Dermis blood vessel endothelial cell (primary cell): ENCODE data around the gene PDGFRB. TPM values are rescaled to one million over a fixed set of nuclear protein-coding genes. Genes with fewer than 3 reads are reported as not detected.

ENCODE experiments used
- DNase-seq: peaks from one replicate; pipeline ENCODE4 v3.0.0; 2010
- total RNA-seq: library from RNA; depleted of rRNA; stranded (reverse); fragments of >200 nt; gene quantifications from 2 replicates; pipeline ENCODE4 v1.2.3, GENCODE V29; 2014

The PDGFRB gene
- total RNA-seq, 1 donor from 2014 or later: 9.9 TPM

DNA sequence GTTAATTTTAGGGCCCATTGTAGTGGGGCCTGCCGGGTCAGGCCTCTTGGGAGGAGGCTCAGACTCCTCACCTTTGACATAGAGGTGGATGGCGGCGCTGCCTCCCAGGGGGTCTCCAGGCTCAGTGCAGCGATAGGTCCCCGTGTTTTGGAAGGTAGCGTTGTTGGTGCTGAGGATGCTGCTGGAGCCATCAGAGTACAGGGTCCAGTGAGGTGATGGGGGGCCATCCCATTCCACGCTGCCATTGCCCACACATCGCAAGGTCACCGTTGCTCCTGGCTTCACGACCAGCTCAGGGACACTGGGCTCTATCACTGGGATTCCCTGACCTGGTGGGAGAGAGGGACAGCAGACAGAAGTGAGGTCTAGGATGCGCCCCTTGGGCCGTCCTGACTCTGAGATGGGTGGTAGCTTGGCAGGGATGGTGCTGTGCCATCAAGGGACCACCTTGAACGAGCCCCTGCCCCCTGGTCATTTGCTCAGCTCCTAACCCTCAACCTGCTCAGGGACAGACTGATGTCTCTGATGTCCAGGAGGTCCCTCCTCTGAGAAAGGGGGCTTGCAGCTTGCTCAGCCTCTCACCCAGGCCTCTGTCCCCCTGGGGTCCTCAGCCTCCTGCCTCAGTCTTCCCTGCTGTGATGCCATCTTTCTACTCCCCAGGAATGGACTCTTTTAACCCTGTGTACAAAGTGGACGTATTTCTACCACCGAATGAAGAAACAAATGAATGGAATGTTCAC lies 74.8 kb downstream of the PDGFRB start:
- DNase-seq: no peak

DNA sequence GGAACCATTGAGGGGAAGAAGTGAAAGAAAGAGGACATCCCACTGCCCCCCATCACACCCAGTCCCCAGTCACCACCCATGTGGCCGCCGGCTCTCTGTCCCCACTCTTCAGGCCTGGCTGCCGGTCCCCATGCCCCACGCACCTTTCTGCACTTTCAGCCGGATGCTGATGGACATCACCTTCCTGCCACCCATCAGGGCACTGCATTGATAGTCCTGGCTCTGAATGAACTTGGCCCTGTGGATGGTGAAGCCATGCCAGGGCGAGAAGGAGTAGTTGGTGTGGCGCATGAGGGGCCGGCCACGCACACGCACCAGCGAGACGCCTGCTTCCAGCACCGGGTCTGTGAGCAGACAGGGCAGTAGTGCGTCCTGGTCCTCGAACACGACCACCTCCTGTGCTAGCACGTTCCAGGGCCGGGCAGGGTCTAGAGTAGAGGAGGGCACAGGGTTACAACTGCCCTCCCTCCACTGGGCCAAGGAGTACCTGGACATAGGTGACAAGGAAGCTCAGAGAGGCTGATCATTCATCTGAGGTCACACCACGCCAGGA lies 75.7 kb downstream of the PDGFRB start:
- no peak for DNase-seq

DNA sequence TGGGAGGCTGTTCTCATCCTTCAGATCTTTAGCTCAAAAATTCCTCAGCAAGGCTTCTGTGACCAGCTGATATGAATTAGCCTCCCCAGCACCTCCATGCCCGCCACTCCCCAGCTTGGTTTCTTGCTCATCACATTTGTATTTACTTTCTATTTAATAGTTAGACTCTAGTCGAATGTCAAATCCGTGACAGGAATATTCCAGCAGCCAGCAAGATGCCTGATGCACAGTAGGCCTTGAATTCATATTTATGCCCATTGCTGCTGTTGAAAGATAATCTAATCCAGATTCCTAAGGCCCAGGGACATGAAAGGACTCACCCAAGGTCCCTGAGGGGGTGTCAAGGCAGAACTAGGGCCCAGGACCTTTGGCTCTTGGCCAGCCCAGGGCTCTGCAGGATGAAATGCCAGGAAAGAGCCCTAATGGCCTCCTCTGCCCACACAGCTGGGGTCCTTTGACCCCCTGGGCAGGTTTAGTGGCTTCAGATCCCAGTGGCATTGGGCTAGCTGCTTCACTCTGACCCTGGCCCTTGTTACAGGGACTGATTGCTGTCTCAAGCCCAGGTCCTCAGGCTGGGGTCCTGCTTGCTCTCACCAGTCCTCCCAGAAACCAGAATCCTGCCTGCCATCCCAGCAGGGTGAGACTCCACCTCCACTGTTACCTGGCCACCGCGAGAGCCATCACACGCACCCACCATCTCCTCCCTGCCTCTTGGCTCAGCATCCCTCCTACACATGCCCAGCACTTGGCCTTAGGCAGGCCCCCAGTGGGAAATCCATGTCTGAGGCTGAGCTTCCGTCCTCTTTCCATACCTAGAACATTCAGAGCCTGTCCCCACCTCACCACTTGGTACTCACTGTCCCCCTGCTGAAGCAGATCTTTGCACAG lies 76.6 kb downstream of the PDGFRB start:
- DNase-seq: no peak

DNA sequence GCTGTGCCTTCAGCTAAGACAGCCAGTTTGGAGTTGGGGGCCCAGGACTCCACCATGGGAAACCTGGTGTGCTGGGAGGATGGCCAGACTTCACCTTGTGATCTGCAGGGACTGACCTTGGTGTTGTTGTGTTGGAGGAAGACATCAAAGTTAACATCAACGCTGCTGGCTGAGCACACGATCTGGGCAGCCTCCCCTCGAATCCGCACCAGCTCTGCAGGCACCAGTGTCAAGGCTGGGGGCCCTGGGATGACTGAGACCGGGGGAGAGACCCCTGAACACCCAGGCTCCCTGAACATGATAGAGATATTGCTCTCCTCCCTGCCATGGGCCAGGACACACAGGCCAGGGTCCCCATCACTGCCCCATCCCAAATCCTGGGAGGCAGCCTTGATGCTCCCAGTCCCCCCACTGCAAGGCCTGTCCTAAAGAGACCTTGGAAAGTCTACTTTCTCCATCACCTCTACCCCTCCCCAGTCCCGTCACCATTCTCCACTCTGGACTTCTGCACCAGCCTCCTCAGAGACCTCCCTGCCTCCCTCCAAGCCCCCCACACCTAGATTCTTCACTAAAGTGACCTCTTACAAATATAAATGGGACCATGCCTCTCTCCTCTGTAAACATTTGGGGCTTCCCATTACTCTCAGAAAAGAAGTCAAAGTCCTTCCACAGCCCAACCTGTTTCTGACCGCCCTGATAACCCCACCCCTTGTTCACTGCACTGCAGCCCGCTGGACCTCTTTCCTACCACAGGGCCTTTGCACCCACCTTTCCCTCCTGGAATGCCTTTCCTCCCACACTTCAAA lies 77.4 kb downstream of the PDGFRB start:
- no peak for DNase-seq

GRCh38 chr5:150077060-150077459 lies 78.6 kb downstream of the PDGFRB start:
- DNase-seq: no peak

DNA sequence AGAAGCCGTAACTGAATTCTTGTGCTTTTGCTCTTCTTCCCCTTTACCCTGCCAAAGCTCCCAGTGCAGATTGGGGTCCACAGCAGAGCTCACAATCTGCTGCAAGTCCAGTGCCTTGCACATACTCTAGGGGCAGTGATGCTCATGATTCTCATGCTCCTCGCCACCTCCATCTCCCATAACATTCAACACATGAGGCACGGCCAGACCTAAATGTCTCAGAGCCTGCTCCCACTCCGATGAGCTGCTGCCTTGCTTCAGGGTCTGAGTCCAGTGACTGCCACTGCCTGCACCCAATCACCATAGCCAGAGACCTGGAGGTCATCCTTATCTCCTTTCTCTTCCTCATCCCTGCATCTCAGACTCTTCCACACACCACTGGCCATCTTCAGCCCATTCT lies 79.8 kb downstream of the PDGFRB start:
- DNase-seq: no peak

- DNase-seq: no peak
Measured at GRCh38 chr5:150075233-150075632, 80.4 kb downstream of the PDGFRB start.

DNA sequence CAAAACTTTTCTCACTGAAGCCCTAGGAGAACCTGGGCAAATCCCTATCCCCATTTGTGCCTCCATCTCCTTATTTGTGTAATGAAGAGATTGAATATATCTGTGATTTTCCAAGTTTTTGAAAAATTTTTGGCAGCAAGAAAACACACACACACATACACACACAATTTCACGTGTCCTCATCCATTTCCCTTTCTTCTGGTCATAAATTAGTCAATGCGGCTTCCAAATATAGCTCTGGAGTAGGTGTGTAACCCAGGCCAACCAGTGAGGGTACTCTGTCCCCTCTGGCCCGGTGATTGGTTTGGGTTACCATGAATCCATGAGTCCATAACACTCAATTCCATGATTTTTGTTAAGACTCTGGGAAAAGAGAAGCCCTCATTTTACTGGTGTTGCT lies 82.0 kb downstream of the PDGFRB start:
- DNase-seq: no peak

DNA sequence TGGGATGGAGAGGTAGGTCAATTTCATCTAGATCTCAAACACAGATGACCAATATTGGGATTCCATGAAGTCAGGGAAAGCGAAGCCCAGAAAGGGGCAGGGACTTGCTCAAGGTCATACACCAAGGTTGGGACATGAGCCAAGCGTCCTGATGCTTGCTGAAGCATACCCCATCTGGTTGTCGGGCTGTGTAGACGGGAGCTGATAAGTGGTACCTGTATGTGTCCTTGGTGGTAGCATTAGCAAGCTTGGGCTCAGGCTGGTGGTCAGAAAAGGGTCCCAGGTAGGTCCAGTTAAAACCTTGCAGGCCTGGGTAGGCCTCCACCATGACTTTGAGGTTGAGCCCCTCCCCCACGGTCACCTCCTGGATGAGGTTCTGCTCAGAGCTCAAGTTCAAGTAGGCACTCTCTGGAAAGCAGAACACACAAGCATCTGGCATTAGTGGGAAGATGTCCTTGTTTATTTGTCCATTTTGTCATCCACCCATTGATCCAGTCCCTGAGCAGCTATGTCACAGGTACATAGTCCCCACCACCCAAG lies 82.5 kb downstream of the PDGFRB start:
- DNase-seq: no peak

DNA sequence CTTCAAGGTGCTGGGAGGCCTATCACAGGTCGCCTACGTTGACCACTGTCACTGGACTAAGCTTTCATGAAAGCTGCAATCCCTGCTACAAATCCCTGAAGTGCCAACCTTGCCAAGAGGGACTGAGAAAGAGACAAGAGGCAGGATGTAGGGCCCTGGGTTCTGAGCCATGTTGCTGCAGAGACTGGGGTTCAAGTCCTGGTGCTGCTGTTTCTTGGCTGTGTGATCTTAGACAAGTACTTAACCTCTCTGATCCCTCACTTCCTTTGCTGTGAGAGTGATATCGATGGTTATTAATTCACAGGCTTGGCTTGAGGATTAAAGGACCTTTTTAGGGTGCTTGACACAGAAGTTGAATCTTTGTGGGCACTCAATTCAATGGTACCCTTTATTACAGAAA lies 84.8 kb downstream of the PDGFRB start:
- DNase-seq: no peak

DNA sequence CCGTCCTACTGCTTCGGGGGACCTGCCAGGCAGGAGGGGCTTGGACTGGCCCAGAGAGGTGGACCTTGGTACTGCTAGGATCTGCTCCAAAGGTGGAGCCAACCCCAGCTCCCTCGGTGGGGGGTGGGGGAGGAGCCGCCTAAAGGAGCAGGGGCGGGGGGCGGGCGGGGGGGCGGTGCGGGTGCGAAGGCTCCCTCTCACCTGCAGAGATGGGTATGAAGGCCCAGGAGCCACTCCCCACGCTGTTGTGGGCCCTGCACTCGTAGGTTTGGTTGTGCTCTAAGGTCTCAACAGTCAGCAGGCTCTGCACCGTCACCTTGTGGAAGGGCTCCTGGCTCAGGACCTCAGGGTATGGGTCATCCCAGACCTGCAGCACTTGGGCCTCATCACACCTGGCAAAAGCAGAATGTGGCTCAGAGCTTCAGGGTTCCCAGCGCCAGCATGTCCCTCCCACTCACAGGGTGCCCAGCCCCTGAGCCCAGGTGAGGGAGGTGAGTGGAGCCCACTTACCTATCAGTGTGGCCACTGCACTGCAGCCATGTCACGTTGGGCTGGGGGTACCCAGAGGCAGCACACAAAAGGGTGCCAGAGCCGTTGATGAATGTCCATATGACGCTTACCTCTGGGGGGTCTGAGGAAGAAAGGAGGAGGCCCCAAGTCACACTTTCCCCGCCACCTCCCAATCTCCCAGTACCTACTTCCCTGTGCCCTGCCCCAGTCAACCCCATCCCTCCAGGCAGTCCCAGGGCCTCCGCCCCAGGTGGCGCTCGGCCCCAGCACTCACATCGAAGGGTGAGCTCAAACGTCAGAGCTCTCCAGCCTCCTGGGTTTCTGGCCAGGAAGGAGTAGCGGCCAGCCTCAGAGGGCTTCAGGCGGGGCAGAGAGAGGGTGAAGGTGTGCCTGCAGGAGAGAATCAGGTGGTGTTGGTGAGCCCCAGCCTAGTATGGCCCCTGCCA lies 85.7 kb downstream of the PDGFRB start:
- no peak for DNase-seq

GRCh38 chr5:150068961-150069645 lies 86.5 kb downstream of the PDGFRB start:
- no peak for DNase-seq

- DNase-seq: peak; percentile 75
Measured at GRCh38 chr5:150068472-150068871, 87.2 kb downstream of the PDGFRB start.

GRCh38 chr5:150068071-150068470 lies 87.6 kb downstream of the PDGFRB start:
- no peak for DNase-seq

- no peak for DNase-seq
Measured at GRCh38 chr5:150067405-150067960, 88.2 kb downstream of the PDGFRB start.

DNA sequence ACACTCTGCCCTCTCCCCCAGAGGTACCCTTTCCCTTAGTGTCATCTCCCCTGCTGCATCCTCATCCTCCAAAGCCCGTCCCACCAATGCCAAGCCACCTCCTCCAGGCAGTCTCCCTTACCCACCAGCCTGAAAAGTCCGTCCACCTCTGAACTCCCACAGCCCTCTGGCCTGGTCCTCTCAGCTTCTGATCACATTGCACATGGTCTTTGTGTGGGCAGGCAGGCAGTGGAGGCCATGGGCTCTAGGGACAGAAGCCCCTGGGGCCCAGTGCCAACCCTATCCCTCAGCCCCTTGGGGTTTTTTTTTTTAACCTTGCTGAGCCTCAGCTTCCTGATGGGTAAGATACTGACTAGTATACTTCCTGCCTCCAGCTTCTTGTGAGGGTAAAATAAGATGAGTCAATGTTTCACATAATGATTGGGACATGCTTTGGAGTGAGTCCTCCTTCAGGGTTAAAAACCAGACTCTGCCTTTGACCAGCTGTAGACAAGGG lies 88.7 kb downstream of the PDGFRB start:
- peak; percentile 38 for DNase-seq

DNA sequence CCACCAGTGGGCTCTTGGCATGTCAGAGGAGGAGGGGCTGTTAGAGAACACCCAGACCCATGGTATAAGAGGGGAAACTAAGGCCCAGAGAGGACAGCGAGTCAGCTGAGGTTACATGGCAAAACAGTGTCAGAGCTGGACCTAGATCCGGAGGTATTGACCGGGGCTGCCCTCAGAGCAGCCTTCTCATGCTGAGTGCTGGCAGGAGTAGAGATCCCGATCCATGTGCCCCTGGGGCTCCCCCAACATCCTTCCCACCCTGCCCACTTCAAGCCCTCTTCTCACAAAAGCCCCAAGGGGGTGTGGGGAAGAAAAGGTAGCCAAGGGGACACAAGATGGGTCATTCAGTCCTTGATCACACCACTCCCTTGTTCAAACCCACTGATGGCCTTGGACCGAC lies 89.2 kb downstream of the PDGFRB start:
- DNase-seq: no peak

DNA sequence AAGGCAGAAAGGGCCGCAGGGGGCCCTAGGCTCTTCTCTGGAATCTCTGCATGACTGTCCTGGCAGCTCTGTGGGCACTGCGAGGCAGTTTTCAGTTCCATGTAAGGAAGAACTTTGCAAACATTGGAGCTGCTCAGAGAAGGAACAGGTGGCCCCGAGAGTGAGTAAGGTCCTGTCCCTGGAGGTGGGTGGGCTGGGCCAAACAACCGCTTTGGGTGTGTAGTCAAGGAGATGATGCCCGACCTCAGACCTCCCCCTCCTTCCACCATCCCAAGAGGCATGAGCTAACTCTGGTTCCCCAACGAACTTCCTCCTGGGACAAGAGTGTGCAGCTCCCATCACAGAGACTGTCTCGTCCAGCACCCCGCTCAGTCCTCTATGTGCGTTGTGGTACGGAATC lies 89.8 kb downstream of the PDGFRB start:
- DNase-seq: no peak

DNA sequence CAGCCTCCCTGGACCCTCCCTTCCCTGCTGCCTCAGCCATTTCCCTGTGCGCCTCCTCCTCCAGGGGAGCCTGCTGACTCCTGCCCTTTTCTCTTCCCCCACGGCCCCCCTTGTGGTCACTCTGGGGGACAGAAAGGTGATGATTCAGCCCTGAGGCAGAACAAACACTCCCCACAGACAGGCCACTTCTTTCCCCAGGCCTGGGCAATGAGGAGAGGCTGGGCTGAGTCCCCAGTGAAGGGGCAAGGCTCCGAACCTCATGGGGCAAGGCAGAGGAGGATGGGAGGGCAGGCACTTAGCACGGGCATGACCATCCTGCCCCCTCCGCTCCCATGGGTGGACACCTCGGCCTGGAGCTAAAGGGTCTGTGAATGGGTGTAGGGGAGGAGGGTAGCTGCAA lies 90.3 kb downstream of the PDGFRB start:
- DNase-seq: no peak

- no peak for DNase-seq
Measured at GRCh38 chr5:150064681-150065220, 90.9 kb downstream of the PDGFRB start.
